ENCODE data around the gene NLRC5.
A peak's percentile ranks its signal among the peaks of the same experiment; 100 is the strongest.

The NLRC5 gene, protein sequence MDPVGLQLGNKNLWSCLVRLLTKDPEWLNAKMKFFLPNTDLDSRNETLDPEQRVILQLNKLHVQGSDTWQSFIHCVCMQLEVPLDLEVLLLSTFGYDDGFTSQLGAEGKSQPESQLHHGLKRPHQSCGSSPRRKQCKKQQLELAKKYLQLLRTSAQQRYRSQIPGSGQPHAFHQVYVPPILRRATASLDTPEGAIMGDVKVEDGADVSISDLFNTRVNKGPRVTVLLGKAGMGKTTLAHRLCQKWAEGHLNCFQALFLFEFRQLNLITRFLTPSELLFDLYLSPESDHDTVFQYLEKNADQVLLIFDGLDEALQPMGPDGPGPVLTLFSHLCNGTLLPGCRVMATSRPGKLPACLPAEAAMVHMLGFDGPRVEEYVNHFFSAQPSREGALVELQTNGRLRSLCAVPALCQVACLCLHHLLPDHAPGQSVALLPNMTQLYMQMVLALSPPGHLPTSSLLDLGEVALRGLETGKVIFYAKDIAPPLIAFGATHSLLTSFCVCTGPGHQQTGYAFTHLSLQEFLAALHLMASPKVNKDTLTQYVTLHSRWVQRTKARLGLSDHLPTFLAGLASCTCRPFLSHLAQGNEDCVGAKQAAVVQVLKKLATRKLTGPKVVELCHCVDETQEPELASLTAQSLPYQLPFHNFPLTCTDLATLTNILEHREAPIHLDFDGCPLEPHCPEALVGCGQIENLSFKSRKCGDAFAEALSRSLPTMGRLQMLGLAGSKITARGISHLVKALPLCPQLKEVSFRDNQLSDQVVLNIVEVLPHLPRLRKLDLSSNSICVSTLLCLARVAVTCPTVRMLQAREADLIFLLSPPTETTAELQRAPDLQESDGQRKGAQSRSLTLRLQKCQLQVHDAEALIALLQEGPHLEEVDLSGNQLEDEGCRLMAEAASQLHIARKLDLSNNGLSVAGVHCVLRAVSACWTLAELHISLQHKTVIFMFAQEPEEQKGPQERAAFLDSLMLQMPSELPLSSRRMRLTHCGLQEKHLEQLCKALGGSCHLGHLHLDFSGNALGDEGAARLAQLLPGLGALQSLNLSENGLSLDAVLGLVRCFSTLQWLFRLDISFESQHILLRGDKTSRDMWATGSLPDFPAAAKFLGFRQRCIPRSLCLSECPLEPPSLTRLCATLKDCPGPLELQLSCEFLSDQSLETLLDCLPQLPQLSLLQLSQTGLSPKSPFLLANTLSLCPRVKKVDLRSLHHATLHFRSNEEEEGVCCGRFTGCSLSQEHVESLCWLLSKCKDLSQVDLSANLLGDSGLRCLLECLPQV (N-terminal part only)

DNA sequence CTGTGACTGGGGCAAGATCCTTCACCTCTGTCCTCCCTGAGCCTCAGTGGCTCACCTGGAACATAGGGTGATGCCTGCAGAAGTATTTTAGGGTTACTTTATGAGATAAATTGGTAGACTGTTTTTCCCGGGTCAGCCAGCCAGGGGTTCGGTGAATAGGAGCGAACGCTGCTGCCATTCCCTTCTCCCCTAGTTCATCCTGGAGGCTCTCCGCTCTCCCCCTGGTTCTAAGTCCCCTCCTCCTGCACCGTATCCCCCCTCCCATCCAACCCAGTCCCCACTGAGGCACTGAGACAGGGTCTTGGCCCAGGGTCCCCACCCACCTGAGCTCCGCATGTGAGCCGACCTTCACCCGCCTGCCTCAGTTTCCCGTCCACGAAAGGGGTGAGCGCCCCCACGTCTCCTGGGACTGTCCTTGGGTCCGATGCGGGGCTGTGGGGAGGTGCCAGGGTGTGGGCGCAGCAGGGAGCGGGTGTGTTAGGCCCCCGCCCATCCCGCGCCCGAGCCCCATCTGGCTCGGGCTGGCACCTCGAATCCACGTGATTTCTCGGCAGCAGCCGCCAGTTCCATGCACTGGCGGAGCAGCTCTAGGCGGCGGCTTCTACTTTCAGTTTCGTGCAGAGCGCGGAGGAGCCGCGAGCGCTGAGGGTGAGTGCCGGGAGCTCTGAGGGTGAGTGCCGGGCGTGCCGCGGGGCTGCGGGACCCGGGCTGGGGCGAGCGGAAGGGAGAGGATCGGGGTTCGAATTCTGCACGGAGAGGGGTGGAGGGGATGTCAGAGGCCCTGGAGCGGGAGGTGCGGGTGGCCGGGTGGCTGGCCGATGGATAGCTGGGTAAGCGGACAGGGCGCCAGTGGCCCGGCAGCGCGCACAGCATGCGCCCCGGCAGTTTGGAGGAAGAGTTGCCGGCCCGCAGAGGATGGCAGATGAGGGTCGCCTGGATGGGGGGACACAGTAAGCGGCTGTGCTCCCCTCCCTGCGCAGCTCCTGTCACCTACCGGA lies at the start of gene NLRC5:
Gene NLRC5, plus strand, starts transcription at position 610 of the 998 bp plus-strand sequence. CDS start 31,156 bp downstream, outside the sequence.
- peak; percentile 85 for DNase-seq (ENCODE audit: low spot score)
- TF ChIP-seq, protein P1, sequence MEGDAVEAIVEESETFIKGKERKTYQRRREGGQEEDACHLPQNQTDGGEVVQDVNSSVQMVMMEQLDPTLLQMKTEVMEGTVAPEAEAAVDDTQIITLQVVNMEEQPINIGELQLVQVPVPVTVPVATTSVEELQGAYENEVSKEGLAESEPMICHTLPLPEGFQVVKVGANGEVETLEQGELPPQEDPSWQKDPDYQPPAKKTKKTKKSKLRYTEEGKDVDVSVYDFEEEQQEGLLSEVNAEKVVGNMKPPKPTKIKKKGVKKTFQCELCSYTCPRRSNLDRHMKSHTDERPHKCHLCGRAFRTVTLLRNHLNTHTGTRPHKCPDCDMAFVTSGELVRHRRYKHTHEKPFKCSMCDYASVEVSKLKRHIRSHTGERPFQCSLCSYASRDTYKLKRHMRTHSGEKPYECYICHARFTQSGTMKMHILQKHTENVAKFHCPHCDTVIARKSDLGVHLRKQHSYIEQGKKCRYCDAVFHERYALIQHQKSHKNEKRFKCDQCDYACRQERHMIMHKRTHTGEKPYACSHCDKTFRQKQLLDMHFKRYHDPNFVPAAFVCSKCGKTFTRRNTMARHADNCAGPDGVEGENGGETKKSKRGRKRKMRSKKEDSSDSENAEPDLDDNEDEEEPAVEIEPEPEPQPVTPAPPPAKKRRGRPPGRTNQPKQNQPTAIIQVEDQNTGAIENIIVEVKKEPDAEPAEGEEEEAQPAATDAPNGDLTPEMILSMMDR (IDR thresholded peaks at IDR 0.05; ENCODE audit: extremely low read depth, missing control alignments), result no peak

DNA sequence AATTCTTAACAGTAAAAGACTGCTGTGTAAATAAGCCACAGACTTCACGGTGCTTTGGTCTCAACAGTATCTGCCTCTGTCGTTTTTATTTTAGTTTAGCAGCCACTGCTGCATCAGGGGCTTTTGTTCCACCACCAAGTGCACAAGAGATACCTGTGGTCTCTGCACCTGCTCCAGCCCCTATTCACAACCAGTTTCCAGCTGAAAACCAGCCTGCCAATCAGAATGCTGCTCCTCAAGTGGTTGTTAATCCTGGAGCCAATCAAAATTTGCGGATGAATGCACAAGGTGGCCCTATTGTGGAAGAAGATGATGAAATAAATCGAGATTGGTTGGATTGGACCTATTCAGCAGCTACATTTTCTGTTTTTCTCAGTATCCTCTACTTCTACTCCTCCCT lies 49.6 kb upstream of the NLRC5 start:
- no peak for DNase-seq (ENCODE audit: low spot score)
- TF ChIP-seq, protein P1 (IDR thresholded peaks at IDR 0.05; ENCODE audit: extremely low read depth, missing control alignments), result no peak

DNA sequence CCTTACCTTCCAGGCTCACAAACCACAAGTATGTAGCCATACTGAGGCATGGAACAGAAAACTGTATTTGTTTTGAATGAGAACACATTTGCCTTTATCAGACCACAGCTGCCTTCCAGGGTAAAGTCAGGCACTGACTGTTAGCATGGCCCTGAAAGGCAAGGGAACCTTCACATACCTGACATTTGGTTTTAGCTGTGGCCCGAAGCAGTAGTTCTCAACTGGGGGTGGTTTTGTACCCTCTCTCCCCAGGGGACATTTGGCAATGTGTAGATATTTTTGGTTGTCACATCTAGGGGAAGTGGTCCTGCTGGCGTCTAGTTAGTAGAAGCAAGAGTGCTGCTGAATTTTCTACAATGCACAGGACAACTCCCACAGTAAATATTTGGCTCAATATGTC lies 48.3 kb upstream of the NLRC5 start:
- TF ChIP-seq, protein P1 (IDR thresholded peaks at IDR 0.05; ENCODE audit: extremely low read depth, missing control alignments), result no peak
- no peak for DNase-seq (ENCODE audit: low spot score)

DNA sequence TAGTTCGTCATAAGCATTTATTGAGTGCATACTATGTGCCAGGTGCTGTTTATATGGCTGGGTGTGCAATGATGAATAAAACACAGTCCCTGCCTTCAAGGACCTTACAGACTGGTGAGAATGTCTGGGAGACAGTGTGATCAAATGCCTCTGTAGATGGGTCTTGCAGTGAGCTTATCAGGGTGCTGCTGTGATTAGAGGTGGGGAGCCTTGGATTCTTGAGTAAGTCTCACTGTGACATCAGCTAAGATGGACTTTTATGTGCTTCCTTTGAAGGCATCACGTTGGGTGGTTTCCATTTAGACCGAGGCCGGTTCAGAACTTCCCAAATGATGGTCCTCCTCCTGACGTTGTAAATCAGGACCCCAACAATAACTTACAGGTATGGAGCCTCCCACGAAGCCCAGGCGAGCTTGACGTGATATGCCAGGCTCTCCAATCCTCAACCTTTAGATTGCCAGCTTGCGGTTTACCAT lies 47.5 kb upstream of the NLRC5 start:
- TF ChIP-seq, protein P1 (IDR thresholded peaks at IDR 0.05; ENCODE audit: extremely low read depth, missing control alignments), result no peak
- DNase-seq (ENCODE audit: low spot score), result no peak

DNA sequence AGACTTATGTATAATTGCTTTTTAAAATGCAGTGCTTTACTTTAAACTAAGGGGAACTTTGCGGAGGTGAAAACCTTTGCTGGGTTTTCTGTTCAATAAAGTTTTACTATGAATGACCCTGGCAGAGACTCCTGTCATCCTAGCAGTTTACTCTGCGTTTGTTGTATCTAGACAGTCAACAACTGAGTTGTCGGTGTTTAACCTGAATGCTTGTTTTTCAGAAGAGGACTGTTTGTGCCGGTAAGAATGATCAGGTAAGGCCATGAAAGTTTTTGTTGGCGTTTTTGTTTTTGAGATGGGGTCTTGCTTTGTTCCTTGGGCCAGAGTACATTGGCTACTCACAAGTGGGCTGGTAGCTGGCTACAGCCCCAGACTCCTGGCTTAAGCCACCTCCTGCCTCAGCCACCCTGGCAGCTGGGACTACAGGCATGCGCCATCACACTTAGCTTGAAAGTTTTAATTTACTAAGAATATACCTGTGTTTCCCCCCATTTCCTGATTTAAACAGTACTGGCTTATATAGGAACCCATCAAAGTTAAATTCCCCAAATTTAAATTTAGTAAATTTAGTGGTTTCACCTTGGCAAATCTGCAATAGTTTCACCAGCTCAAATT lies 45.5 kb upstream of the NLRC5 start:
- TF ChIP-seq, protein P1 (IDR thresholded peaks at IDR 0.05; ENCODE audit: extremely low read depth, missing control alignments), result no peak
- DNase-seq (ENCODE audit: low spot score), result no peak

All from GM20000 (cell line).